ENCODE data around the gene CDH3. TPM values are rescaled to one million over a fixed set of nuclear protein-coding genes. Genes with fewer than 3 reads are reported as not detected.

The CDH3 gene
- total RNA-seq, 2 donors from 2014 or later: 0.81 to 0.89 TPM

DNA sequence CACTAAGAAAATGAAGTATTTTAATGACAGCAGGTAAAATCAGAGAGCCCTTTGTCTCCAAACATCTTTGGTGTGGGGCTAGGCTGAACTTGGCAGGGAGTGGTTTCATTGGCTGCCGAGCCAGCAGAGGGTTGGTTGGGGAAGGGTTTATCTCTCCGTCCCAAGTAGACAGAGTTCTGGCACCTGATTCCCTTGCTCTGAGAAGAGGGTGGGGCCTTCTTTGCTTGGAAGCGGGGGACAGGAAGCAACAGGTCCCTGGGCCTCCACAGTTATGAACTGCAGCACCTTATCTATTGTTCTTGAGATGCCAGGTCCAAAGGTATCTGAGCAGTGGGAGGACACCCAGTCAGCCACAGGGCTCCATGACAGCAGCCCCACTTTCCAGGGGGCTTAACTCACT is 79.7 kb downstream of the CDH3 start:
- peak; percentile 75 for ATAC-seq
- DNase-seq: peak; percentile 60 to 82

DNA sequence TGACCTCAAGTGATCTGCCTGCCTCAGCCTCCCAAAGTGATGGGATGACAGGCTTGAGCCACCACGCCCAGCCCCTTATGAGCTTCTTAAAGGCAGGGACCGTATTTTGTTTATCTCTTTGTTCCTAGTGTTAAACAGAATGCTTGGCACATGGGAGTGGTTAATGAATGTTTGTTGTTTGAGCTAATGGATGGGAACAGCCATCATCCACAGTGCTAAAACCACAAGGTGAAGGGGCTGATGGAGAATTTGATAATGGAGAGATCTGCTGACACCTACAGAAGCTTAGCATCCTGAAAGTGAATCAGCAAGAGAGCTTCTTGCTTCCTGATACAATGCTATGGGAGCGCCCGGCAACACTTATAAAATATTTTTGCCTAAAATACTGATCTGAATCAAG is 83.4 kb downstream of the CDH3 start:
- no peak for DNase-seq
- intact Hi-C loops (cut with DNase I, micrococcal nuclease): no loop called here
- no peak for ATAC-seq

More for the DNA sequence above, 79.7 kb downstream of the CDH3 start:
- intact Hi-C loops (cut with DNase I, micrococcal nuclease): no loop called here

DNA sequence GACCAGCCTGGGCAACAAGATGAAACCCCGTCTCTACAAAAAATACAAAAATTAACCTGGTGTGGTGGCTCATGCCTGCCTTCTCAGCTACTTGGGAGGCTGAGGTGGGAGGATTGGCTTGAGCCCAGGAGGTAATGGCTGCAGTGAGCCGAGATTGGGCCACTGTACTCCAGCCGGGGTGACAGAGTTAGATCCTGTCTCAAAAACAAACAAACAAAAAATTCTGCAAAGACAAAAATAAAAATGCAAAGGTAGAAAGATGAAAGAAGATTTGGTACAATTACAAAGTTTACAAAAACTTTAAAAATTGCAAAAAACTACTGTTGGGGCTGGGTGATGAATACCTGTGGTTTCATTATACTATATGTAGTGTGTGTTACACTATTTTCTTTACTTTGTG is 86.5 kb downstream of the CDH3 start:
- DNase-seq: no peak
- peak; percentile 16 for ATAC-seq

GRCh38 chr16:68732042-68732680 is 87.1 kb downstream of the CDH3 start:
- peak; percentile 97 for ATAC-seq
- intact Hi-C loops (cut with DNase I, micrococcal nuclease): no loop called here
- DNase-seq: peak; percentile 92 to 93

More for the DNA sequence above, 86.5 kb downstream of the CDH3 start:
- intact Hi-C loops (cut with DNase I, micrococcal nuclease): no loop called here

DNA sequence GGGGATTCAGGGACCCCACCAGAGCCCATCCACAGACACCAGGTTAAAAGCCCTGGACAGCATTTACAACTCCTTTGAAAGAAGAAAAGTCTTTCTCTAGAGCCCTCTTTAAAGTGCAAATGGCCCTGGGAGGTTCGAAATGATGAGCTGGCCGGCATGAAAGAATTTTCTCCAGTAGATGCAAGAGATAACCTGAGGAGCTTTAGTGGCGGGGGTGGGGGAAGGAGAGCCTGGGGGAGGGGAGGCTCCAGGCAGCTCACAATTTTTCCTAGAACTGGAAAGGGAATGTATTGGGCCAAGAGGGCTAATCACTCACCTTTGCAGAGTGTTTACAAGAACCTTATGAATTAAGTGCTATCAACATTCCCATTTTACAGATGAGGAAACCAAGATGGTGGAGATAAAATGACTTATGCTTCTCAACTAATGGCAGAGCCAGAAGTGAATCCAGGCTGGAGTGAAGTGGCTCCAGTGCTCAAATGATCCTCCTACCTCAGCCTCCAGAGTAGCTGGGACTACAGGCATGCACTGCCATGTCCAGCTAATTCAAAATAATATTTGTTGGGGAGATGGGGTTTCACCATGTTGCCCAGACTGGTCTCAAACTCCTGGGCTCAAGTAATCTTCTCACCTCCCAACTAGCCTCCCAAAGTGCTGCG is 87.8 kb downstream of the CDH3 start:
- intact Hi-C loops (cut with DNase I, micrococcal nuclease): no loop called here
- DNase-seq (no peak), ATAC-seq (no peak)

GRCh38 chr16:68733570-68733969 is 88.5 kb downstream of the CDH3 start:
- no peak for ATAC-seq
- intact Hi-C loops (cut with DNase I, micrococcal nuclease): no loop called here
- DNase-seq: no peak

GRCh38 chr16:68734782-68735181 is 89.7 kb downstream of the CDH3 start:
- no peak for DNase-seq
- ATAC-seq: no peak
- intact Hi-C loops (cut with DNase I, micrococcal nuclease): no loop called here

- DNase-seq (no peak), ATAC-seq (no peak)
- intact Hi-C loops (cut with DNase I, micrococcal nuclease): no loop called here
Observed at GRCh38 chr16:68736561-68736960, 91.5 kb downstream of the CDH3 start.

GRCh38 chr16:68737046-68737729 is 92.1 kb downstream of the CDH3 start, which contains the start of gene CDH1:
Gene CDH1 (plus strand): TSS chr16:68737292. CDS start chr16:68737416, 124 bp downstream.
- ATAC-seq (peak; percentile 83), DNase-seq (peak; percentile 95 to 96)
- intact Hi-C loops (cut with DNase I, micrococcal nuclease): no loop called here

- ATAC-seq (peak; percentile 72), DNase-seq (peak; percentile 80 to 86)
- intact Hi-C loops (cut with DNase I, micrococcal nuclease): no loop called here
Observed at GRCh38 chr16:68737730-68738629, 92.9 kb downstream of the CDH3 start.

DNA sequence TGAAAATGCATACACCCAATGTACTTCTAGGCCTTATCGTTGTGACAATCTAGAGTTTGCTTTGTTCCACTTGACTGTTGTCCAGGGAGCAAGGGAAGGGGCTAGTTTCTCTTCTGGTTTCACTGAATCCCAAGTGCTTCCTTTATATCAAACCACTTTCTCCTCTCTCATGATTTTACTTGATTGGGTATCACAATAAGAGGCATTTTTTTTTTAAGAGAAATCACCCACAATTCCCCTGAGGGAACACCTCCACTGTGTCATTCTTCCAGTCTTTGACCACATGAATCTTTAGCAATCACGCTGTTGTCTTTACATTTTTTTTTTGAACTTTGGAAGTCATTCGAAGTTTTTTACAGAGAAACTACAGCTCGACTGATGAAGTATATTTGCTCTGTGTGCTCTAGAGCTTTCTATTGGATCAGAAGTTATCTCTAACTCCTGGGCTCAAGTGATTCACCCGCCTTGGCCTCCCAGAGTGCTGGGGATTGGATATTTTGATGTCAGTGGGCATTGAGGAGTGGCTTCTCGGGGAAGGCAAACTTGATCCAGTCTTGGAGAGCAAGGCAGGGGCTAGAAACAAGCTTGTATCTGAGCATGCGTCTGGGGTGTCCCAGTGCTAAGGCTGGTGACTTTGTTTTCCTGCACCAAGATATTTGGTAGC is 95.0 kb downstream of the CDH3 start:
- DNase-seq: no peak
- intact Hi-C loops (cut with DNase I, micrococcal nuclease): no loop called here
- no peak for ATAC-seq

DNA sequence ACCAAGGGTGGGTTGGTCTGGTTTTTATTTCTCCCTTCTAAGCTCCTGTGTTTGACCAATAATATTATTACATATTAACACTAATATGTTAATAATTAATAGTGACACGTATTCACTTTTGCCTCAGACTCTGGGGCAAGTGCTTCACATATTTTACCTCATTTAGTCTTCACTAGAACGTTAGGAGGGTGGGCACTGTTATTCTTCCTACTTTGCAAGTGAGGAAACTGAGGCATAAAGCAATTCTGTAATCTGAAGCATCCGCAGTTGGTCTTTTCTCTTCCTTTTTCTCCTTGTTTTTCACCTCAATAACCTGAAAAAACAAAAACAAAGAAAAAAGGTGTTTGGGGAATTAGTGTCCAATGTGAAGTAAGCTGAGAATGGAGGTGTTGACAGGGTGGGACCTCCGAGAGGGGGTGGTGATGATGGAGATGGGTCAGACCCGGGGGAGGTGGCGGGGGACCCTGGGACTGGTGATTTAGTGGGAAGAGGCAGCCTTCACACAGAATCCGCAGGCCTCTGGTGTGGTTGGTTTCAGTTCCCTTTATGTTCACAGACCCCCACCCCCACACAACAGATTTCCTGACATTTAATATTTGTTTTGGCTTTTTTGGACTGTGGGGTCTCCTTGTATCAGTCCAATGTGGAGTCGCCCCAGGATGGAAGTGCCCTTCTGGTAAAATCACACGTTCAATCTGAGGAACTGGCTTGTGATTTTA is 95.7 kb downstream of the CDH3 start:
- no peak for ATAC-seq
- no peak for DNase-seq
- intact Hi-C loops (cut with DNase I, micrococcal nuclease): no loop called here

DNA sequence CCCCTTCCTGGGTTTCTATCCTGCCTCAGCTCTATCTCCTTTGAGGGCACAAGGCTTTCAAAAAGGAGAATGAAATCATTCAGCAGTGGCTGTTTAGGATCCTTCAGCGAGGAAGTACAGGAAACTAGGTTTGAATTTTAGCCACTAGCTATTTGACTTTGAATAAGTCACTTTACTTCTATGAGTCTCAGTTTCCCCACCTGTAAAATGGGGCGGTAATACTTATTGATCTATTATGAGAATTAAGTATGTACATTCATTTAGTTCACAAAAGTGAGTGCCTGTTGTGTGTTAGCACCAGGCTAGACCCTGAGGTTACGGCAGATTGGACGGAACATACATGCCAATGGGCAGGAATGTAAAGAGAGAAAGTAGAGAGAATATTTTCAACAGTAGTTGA is 98.6 kb downstream of the CDH3 start:
- ATAC-seq (no peak), DNase-seq (no peak)
- intact Hi-C loops (cut with DNase I, micrococcal nuclease): no loop called here

DNA sequence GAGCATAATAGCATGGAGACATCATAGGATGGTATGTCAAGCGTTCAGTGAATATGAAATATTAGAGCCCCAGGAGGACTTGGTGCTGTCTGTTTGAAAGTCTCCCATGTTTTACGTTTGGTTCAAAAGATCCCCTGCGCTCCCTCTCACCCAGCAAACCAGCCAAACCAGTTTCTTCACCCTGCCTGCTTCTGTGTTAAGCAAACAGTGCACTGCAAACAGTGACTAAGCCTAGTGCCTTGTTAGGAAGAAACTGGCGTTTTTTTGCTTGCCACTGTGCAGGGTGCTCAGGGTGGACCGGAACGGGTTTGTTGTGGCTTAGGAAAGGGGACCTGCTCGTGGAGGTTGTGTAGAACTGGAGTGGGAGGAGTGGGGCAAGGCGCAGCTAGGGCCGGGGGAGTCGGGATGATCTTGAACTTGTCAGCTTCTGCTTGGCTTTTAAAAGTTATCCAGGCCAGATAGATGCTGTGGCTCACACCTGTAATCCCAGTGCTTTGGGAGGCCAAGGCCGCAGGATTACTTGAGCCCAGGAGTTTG is 99.7 kb downstream of the CDH3 start:
- peak; percentile 79 for ATAC-seq
- intact Hi-C loops (cut with DNase I, micrococcal nuclease): no loop called here
- DNase-seq: peak; percentile 76 to 89

DNA sequence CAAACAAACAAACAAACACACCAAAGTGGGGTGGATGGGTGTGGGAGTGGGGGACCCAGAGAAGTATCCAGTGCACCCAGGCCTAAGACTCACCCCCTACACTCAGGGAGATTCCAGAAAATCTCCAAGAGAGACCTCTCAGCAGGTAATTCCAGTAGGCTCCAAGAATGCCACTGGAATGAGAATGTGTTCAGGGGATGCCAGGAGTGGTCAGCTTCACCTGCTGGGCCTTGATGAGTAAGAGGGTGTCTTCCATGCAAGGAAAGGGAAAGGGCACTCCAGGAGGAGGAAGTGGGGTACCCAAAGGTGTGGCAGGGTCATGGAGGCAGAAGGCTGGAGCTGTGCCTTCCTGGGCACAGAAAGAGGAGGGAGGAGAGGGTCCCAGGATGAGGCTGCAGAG is 101.8 kb downstream of the CDH3 start:
- DNase-seq: no peak
- intact Hi-C loops (cut with DNase I, micrococcal nuclease): no loop called here
- no peak for ATAC-seq

DNA sequence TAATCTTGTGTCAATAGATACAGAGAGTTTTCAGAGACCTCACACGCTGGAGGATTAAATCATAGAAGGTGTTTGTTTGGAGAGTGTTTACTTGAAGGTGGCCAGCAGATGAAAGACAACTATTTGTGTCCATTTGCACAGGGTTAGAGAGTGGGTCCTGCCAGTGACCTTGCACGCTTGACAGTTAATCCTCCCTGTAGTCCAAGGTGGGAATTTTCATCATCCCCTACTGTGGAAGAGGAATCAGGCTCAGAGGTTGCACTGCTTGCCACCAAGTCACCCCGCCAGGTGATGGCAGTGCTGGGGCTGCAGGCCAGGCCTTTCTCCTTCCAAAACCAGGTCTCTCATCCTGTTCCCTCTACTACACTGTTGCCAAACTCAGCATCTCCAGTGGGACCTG is 104.3 kb downstream of the CDH3 start:
- DNase-seq (no peak), ATAC-seq (no peak)
- intact Hi-C loops (cut with DNase I, micrococcal nuclease): no loop called here

All from left colon (tissue), 2 donors.